Mammary epithelial cell (primary cell): ENCODE data around the gene MRPL12.

Experiments used
- CTCF ChIP-seq, 2 donors: IDR thresholded peaks in 1 of 2; conservative IDR thresholded peaks in 1 of 2; 2 replicates each; pipeline ENCODE4 v1.5.1; 2011 to 2012; ENCODE audit warnings: inconsistent platforms in 2 of 2, low read length in 2 of 2, mild to moderate bottlenecking in 2 of 2, control low read depth in 1 of 2, low read depth in 1 of 2; ENCODE audit not compliant: insufficient read depth in 1 of 2; ENCODE audit errors: extremely low read depth in 1 of 2
- EZH2 ChIP-seq: IDR thresholded peaks from 2 replicates; pipeline ENCODE4 v1.6.1; 2012; ENCODE audit warnings: low read length, inconsistent platforms, borderline replicate concordance

GRCh38 chr17:81711814-81712467 lies 8.8 kb downstream of the MRPL12 start, which contains the start of gene SLC25A10:
- TF ChIP-seq EZH2 (no peak), CTCF (conservative IDR thresholded peaks at IDR 0.05 in 1 of 2, IDR thresholded peaks at IDR 0.05 in 1 of 2; ENCODE audit: extremely low read depth in 1 of 2, insufficient read depth in 1 of 2, low read depth in 1 of 2, low read length in 2 of 2) (no peak)
